Stimulated activated naive CD8-positive, alpha-beta T cell treated with anti-CD3 and anti-CD28 coated beads, Interleukin-15, Interleukin-2, amounts not matched to agents 100 ng/mL and 50 ng/mL, for 24 hours (primary cell): ENCODE data around the gene OR14A16.

Experiments
- H3K27ac Mint-ChIP-seq: one replicate; pipeline ENCODE4 v1.8.0; 2021; ENCODE audit warnings: mild to moderate bottlenecking, mixed read lengths
- H3K27me3 Mint-ChIP-seq: one replicate; pipeline ENCODE4 v1.8.0; 2021; ENCODE audit warnings: mixed read lengths
- H3K36me3 Mint-ChIP-seq: one replicate; pipeline ENCODE4 v1.8.0; 2021; ENCODE audit warnings: low read depth, mixed read lengths
- H3K4me1 Mint-ChIP-seq: one replicate; pipeline ENCODE4 v1.8.0; 2021; ENCODE audit warnings: low read depth, mixed read lengths
- H3K4me3 Mint-ChIP-seq: one replicate; pipeline ENCODE4 v1.8.0; 2021; ENCODE audit warnings: mild to moderate bottlenecking, mixed read lengths
- H3K9me3 Mint-ChIP-seq: one replicate; pipeline ENCODE4 v1.8.0; 2021; ENCODE audit warnings: mixed read lengths

OR14A16 gene

GRCh38 chr1:247824023-247824422 lies at the start of gene OR14A16:
Gene OR14A16 (minus strand): TSS chr1:247824119. CDS start chr1:247815729, 8,390 bp downstream.
- Mint-ChIP-seq H3K9me3 (no peaks in the 10 kb centered on the region), H3K4me1 (no peaks in the 10 kb centered on the region), H3K36me3 (no peaks in the 10 kb centered on the region), H3K27me3 (no peaks in the 10 kb centered on the region), H3K27ac (no peak within 1 kb of the TSS), H3K4me3 (no peak within 1 kb of the TSS)

- Mint-ChIP-seq H3K27ac (no peak overlapping the region), H3K4me1 (no peaks in the 10 kb centered on the region), H3K27me3 (peaks cover 6% of the 10 kb centered on the region)
Observed at GRCh38 chr1:247865416-247865815, 41.5 kb upstream of the OR14A16 start.

GRCh38 chr1:247864644-247865043 lies 40.7 kb upstream of the OR14A16 start:
- Mint-ChIP-seq H3K27me3 (peaks cover 12% of the 10 kb centered on the region), H3K9me3 (no peaks in the 10 kb centered on the region), H3K27ac (no peak overlapping the region), H3K4me3 (no peak overlapping the region), H3K4me1 (no peaks in the 10 kb centered on the region), H3K36me3 (no peaks in the 10 kb centered on the region)

More at GRCh38 chr1:247865416-247865815, 41.5 kb upstream of the OR14A16 start:
- H3K36me3 Mint-ChIP-seq: no peaks in the 10 kb centered on the region
- H3K9me3 Mint-ChIP-seq: no peaks in the 10 kb centered on the region
- no peak overlapping the region for H3K4me3 Mint-ChIP-seq

- Mint-ChIP-seq H3K36me3 (no peaks in the 10 kb centered on the region), H3K4me1 (peaks cover 6% of the 10 kb centered on the region), H3K27me3 (peaks cover 25% of the 10 kb centered on the region), H3K4me3 (no peak overlapping the region), H3K27ac (no peak overlapping the region), H3K9me3 (no peaks in the 10 kb centered on the region)
Observed at GRCh38 chr1:247862756-247863155, 38.8 kb upstream of the OR14A16 start.

GRCh38 chr1:247857985-247858619 lies 34.2 kb upstream of the OR14A16 start:
- no peaks in the 10 kb centered on the region for H3K9me3 Mint-ChIP-seq
- no peak overlapping the region for H3K27ac Mint-ChIP-seq
- no peaks in the 10 kb centered on the region for H3K36me3 Mint-ChIP-seq
- peak overlapping the region; percentile 81 for H3K4me3 Mint-ChIP-seq
- peaks cover 15% of the 10 kb centered on the region for H3K4me1 Mint-ChIP-seq
- peaks cover 48% of the 10 kb centered on the region for H3K27me3 Mint-ChIP-seq

- H3K9me3 Mint-ChIP-seq: no peaks in the 10 kb centered on the region
- no peaks in the 10 kb centered on the region for H3K36me3 Mint-ChIP-seq
- H3K4me3 Mint-ChIP-seq: peak within 1 kb of the TSS; percentile 81
- peaks cover 48% of the 10 kb centered on the region for H3K27me3 Mint-ChIP-seq
- peaks cover 15% of the 10 kb centered on the region for H3K4me1 Mint-ChIP-seq
- no peak within 1 kb of the TSS for H3K27ac Mint-ChIP-seq
Observed at GRCh38 chr1:247857069-247857984, 33.4 kb upstream of the OR14A16 start, which contains the start of gene TRIM58. Gene TRIM58 (plus strand): TSS chr1:247857187. CDS start chr1:247857247, 60 bp downstream.

GRCh38 chr1:247855911-247856310 lies 32.0 kb upstream of the OR14A16 start:
- Mint-ChIP-seq H3K36me3 (no peaks in the 10 kb centered on the region), H3K27me3 (peaks cover 53% of the 10 kb centered on the region), H3K4me3 (peak overlapping the region; percentile 69)

GRCh38 chr1:247854899-247855545 lies 31.1 kb upstream of the OR14A16 start:
- Mint-ChIP-seq H3K4me1 (peaks cover 15% of the 10 kb centered on the region), H3K4me3 (no peak overlapping the region), H3K27me3 (peaks cover 44% of the 10 kb centered on the region), H3K27ac (no peak overlapping the region), H3K36me3 (no peaks in the 10 kb centered on the region), H3K9me3 (no peaks in the 10 kb centered on the region)

More at GRCh38 chr1:247855911-247856310, 32.0 kb upstream of the OR14A16 start:
- Mint-ChIP-seq H3K27ac (no peak overlapping the region), H3K9me3 (no peaks in the 10 kb centered on the region), H3K4me1 (peaks cover 15% of the 10 kb centered on the region)

GRCh38 chr1:247849616-247850015 lies 25.7 kb upstream of the OR14A16 start:
- no peaks in the 10 kb centered on the region for H3K9me3 Mint-ChIP-seq

GRCh38 chr1:247848346-247848745 lies 24.4 kb upstream of the OR14A16 start:
- no peaks in the 10 kb centered on the region for H3K4me1 Mint-ChIP-seq
- H3K36me3 Mint-ChIP-seq: no peaks in the 10 kb centered on the region
- no peak overlapping the region for H3K4me3 Mint-ChIP-seq
- H3K27me3 Mint-ChIP-seq: peaks cover 7% of the 10 kb centered on the region
- no peak overlapping the region for H3K27ac Mint-ChIP-seq
- H3K9me3 Mint-ChIP-seq: no peaks in the 10 kb centered on the region

More at GRCh38 chr1:247849616-247850015, 25.7 kb upstream of the OR14A16 start:
- no peaks in the 10 kb centered on the region for H3K36me3 Mint-ChIP-seq
- H3K4me3 Mint-ChIP-seq: no peak overlapping the region
- H3K27me3 Mint-ChIP-seq: peaks cover 7% of the 10 kb centered on the region
- no peaks in the 10 kb centered on the region for H3K4me1 Mint-ChIP-seq
- no peak overlapping the region for H3K27ac Mint-ChIP-seq

GRCh38 chr1:247845693-247846017 lies 21.7 kb upstream of the OR14A16 start:
- Mint-ChIP-seq H3K4me1 (no peaks in the 10 kb centered on the region), H3K36me3 (no peaks in the 10 kb centered on the region), H3K27me3 (no peaks in the 10 kb centered on the region), H3K4me3 (no peak overlapping the region), H3K9me3 (no peaks in the 10 kb centered on the region), H3K27ac (no peak overlapping the region)

GRCh38 chr1:247845011-247845692 lies 21.2 kb upstream of the OR14A16 start:
- Mint-ChIP-seq H3K36me3 (no peaks in the 10 kb centered on the region), H3K4me3 (no peak overlapping the region), H3K27me3 (no peaks in the 10 kb centered on the region)

GRCh38 chr1:247843411-247843810 lies 19.5 kb upstream of the OR14A16 start:
- Mint-ChIP-seq H3K9me3 (no peaks in the 10 kb centered on the region), H3K4me1 (no peaks in the 10 kb centered on the region), H3K27ac (no peak overlapping the region), H3K27me3 (no peaks in the 10 kb centered on the region), H3K36me3 (no peaks in the 10 kb centered on the region), H3K4me3 (no peak overlapping the region)

More at GRCh38 chr1:247845011-247845692, 21.2 kb upstream of the OR14A16 start:
- H3K4me1 Mint-ChIP-seq: no peaks in the 10 kb centered on the region
- no peaks in the 10 kb centered on the region for H3K9me3 Mint-ChIP-seq
- H3K27ac Mint-ChIP-seq: no peak overlapping the region

- H3K4me1 Mint-ChIP-seq: no peaks in the 10 kb centered on the region
Observed at GRCh38 chr1:247841796-247842195, 17.9 kb upstream of the OR14A16 start, which contains the start of gene OR11L1. Gene OR11L1 (minus strand): TSS chr1:247841896. CDS start chr1:247841896, 0 bp downstream.

More at GRCh38 chr1:247841796-247842195, 17.9 kb upstream of the OR14A16 start, which contains the start of gene OR11L1:
- no peak within 1 kb of the TSS for H3K27ac Mint-ChIP-seq
- no peak within 1 kb of the TSS for H3K4me3 Mint-ChIP-seq
- no peaks in the 10 kb centered on the region for H3K9me3 Mint-ChIP-seq
- H3K27me3 Mint-ChIP-seq: no peaks in the 10 kb centered on the region
- H3K36me3 Mint-ChIP-seq: no peaks in the 10 kb centered on the region
